Activated CD4-positive, alpha-beta T cell treated with anti-CD3 and anti-CD28 coated beads, Interleukin-2, amount 50 U/mL, for 24 hours (primary cell): Measurements from ENCODE around the gene PLAU.
"Not testable (repeated sequence)": the region's sequence is repeated elsewhere in the genome, so short reads cannot be mapped to it uniquely, and the experiment has no call there.

Experiments
- DNase-seq, 2 donors: peaks; one replicate each; pipeline ENCODE4 v3.0.0-alpha.2; 2020; ENCODE audit warnings: low read depth in 1 of 2, low spot score in 1 of 2

The PLAU gene

DNA sequence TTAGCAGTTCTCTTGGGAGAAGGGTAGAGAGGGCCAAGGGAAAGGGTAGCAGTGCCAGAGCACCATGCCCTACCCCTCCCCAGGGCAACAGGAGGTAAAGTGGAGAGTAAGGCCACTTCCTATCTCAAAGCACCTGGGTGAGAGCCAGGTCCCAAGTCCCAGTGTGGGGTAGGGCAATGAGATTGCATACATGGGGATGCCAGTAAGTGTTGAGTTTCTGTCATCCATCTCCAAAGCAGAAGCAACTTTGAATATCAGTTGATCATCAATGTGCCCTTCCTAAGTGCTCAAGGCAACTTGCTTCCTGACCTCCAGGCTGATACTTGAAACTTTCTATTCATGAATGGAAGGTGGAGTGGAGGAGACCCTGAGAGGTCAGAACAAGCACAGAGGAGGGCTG, 34.4 kb upstream of the PLAU start:
- no peak for DNase-seq

DNA sequence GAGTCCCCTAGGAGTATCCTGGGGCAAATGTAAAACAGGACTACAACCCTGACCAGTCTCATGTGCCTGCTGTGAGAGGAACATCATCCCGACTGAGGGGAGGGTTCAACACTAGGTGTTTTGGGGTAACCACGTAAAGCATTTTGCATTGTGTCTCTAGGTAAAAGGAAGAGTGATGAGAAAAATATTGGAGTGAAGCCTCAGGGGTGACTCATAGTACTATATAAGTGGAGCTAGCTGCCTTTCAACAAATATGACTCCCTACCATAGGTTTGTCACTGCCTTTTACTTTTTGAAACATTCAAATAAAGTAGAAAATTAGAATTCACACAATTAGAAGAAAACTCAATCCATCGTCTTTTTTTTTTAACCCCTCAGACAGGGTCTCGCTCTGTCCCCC, 34.0 kb upstream of the PLAU start:
- DNase-seq = no peak

DNA sequence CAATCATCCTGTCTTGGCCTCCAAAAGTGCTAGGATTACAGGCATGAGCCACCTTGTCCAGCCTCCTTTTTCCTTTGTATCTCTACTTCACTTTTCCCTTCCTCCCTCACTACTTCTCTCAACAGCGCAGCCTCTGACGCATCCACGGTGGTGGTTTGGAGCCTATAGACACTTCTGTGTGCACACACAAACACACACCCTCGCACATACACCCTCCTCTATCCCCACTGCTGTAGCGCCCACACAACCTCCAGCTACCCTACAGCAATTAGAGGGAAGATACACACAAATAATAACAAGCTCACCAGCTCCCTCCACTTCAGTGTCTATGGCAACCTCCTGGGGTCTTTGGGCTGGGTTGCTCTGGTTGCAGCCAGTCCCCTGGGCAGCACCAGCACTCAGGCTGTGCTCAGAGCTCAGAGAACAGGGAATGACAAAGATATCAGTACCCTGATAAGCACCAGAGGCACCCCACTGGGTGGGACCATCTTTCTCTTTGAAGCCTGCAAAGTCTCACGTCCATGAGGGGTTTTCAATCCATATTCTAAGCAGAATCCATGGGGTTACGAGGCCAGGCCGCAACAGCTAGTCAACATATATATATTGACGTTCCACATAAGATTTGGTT, 33.3 kb upstream of the PLAU start:
- DNase-seq = no peak

DNA sequence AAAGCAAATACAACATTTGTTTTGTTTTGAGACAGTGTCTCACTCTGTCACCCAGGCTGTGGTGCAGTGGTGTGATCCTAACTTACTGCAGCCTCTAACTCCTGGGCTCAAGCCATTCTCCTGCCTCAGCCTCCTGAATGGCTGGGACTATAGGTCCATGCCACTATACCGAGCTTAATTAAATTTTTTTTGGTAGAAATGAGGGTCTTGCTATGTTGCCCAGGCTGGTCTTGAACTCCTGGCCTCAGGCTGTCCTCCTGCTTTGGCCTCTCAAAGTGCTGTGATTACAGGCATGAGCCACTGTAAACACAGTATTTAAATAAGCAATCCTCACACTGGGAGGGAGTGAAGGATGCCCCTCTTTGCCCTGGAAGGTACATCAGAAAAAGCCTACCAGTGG, 32.6 kb upstream of the PLAU start:
- no peak for DNase-seq

DNA sequence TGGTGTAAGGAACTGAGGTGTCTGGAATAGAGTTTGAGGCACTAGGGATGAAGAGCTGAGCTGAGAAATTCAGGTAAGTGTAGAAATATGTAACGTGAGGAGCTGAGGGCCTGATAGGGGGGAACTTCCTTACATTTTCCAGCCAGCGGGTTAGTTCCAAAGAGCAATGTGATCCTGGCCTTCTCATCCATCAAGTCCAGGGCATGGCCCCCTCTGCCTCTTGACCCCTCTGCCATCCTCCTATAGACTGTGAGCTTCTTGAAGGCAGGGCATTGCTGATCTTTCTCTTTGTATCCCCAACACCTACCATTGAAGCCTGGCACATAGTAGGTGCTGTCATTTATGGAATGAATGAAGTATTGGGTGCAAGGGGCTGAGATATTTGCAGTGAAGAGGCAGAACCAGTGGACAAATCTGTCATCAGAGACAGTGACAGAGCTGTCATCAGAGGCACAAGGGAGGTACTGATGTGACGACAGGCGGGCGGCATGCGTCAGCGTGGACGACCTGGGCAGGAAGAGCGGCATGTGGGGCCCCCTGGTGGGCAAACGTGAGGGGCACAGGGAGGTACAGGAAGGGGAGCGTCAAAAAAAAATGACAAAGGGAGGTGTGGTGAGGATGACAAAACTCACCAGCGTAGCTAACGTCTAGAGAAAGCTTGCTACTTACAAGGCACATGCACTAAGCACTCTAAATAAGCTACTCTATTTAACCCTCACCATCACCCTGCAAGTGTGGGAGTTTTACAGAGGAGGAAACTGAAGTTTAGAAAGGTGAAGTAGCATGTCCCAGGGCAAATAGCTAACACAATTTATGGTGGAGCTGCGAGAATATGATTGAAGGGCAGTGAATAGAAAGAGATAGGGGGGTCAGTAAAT, 31.4 kb upstream of the PLAU start:
- DNase-seq = peak; percentile 82 to 88

DNA sequence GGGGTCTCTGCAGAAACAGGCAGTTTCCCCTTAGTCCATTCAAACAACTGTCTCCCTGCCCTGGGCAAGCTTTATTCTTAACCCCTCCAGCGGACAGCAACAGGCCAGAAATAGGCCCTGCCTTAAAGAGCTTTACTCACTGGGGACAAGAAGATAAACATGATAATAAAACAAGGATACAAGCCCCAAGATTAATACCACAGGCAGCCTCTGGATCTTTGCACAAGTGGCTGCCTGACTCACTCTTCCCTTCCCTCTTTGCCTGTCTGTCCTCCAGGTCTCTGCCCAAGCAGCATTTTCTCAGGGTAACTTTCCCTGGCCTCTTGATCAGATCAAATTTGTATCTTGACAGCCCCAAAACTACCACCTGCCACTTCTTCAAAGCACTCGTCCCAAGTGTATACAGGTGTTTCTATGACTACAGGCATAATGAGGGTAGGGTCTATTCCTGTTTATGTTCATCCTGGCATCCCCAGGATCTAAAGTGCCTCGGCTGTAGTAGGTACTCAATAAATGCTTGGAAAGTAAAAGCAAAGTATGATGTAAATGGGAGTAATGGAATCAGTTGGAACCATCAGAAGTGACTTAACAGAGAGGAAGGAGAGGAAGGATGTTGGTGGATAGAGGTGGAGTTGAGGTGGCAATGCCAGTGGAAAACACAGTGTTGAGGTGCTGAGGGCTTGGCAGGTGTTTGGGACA, 29.6 kb upstream of the PLAU start:
- no peak for DNase-seq

DNA sequence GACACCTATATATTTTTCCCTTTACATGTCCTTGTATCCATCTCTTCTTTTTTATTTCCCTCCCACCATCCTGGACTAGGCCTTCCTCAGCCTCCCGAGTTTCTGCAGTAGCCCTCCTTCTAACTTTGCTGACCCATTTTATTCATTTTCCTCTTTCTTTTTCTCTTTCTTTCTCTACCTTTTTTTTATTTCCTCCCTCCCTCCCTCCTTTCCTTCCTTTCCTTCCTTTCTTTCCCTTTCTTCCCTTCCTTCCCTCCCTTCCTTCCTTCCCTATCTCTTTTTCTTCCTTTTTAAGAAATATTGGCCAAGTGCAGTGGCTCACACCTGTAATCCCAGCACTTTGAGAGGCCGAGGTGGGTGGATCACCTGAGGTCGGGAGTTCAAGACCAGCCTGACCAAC, 26.9 kb upstream of the PLAU start:
- no peak for DNase-seq

DNA sequence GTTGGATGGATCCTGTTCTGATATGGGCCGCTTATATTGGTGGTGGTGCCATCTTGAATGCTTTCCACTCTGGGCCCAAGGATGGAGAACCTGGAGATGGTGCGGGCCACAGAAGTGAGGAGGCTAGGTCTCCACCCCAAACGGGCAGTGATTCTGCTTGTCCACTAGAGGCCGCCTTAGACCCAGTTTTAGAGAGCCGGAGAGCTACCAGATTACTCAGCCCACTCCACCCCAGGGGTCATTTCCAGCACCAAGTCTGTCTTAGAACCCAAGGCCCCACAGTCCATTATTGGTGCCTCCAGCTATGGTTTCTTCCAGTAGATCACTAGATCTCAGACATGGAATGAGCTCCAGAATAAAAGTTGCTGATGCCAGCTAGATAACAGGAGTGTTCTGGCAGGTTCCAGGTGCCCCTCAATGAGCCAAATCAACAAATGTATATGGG, 24.8 kb upstream of the PLAU start:
- peak; percentile 44 to 59 for DNase-seq

DNA sequence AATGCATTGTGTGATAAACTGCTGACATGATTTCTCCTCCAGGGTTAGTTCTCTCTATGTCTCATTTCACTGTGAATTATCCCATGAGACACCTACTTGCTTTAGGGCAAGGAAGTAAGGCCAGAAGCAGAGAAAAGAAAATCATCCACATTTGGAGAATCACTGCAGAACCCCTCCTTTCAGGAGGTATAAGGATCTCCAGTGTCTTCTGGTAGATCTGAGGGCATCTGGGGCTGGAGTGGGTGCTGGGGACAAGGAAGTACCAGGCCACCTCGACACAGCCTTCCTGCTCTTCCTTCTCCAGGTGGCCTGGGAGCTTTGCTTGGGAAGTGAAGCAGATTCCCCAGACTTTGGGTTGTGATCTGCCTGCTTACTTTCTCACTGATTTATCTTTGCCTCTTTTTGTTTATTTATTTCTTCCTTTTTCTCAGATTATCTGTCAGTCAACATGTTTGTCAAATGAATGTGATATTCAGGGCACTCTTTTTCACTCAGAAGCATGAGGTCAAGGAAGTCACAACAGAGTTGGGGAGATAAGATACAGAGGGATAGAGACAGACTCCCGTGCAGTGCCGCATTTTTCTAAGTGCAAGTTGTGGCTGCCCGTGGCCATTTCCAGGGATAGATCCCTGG, 24.2 kb upstream of the PLAU start:
- DNase-seq = no peak

DNA sequence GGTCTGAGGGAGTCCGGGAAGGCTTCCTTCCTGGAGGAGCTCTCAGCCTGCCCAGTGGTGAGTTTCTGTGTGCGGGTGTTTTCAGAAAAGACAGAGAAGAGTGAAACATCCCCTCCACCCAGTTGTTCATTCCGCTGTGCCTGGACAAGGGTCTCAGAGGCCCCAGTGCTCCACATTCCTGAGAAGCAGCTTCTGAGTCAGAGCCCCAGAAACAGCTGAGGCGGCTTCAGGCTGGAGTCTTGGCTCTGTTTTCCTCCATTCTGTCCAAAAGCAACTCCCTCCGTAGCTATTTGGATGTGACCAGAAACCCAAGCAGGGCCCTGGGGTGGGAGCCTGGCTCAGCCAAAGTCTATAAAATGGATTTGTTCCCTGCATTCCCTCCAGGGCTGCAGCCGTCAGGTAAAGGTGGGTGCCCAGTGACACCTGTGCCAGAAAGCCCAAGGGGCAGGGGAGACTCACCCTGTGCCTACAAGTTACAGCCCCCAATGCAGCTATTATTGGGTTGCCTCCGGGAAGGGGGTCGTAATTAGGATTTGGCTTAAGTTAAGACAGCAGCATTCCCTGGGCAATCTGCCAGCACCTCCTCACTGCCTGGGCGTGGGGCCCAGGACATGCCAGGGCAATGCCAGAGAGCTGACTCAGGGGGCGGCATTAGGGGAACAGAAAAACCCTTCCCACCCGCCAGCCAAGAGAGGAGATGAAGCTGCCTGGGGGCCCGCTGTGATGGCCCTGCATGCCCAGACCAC, 23.5 kb upstream of the PLAU start:
- DNase-seq = no peak

DNA sequence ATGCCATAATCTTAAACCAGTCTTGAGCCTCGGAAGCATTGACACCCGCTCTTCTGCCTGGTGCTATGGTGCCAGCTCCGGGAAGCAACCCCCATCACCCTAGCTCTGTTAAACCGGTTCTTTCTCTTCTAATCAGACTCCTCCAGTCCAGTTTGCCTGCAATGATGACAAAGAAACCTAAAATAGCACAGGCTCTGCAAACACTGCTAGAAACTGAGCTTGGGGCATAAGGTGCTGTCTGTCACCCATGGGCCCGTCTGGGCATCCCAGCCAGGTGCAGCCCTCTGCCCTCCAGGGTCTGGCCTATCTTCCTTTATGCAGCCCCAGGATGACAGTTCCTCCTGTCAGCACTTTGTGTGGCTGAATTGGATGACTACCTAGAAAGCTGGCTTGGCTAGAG, 22.4 kb upstream of the PLAU start:
- no peak for DNase-seq

DNA sequence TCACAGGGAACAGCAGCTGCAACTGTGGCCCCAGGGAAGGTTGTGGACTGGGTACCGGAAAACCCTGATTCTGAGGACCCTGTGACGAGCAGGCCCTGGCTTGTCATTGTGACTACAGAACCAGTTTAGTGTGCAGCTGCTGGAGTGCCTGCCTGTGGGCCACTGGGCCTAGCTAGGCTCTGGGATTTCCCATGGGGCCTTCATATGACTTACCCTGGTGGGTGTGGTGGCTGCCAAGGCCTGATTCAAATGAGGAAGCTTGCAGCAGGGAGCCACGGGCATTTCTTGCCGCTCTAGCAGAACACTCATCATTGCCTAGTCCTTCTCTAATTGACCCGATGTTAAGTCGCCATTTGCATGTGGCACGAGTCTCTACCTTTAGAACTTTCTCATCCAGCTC, 21.9 kb upstream of the PLAU start:
- no peak for DNase-seq

DNA sequence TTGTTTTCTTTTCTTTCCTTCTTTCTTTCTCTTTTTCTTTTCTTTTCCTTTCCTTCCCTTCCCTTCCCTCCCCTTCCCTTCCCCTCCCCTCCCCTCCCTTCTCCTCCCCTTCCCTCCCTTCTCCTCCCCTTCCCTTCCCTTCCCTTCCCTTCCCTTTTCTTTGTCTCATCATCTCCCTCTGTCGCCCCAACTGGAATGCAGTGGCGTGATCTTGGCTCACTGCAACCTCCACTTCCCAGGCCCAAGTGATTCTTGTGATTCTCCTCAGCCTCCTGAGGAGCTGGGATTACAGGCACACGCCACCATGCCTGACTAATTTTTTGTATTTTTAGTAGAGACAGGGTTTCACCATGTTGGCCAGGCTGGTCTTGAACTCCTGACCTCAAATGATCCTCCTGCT, 21.5 kb upstream of the PLAU start:
- not testable (repeated sequence) for DNase-seq

DNA sequence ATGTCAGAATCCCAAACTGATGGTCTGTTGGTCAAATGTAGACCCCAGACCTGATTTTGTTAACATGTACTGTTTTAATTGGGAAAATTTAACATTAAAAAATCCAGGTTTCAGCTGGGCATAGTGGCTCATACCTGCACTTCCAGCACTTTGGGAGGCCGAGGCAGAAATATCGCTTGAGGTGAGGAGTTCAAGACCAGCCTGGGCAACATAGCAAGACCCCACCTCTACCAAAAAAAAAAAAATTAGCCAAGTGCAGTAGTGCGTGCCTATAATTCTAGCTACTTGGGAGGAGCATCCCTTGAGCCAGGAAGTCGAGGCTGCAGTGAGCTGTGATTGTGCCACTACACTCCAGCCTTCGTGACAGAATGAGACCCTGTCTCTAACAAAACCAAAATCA, 20.7 kb upstream of the PLAU start:
- no peak for DNase-seq

DNA sequence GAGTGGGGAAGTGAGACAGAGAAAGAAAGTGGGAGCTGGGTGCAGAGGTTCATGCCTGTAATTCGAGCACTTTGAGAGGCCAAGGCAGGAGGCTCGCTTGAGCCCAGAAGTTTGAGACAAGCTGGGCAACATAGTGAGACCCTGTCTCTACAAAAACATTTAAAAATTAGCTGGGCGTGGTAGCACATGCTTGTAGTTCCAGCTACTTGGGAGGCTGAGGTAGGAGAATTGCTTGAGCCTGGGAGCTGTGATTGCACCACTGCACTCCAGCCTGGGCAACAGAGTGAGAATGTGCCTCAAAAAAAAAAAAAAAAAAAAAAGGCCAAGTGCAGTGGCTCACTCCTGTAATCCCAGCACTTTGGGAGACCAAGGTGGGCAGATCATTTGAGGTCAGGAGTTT, 20.1 kb upstream of the PLAU start:
- not testable (repeated sequence) for DNase-seq

DNA sequence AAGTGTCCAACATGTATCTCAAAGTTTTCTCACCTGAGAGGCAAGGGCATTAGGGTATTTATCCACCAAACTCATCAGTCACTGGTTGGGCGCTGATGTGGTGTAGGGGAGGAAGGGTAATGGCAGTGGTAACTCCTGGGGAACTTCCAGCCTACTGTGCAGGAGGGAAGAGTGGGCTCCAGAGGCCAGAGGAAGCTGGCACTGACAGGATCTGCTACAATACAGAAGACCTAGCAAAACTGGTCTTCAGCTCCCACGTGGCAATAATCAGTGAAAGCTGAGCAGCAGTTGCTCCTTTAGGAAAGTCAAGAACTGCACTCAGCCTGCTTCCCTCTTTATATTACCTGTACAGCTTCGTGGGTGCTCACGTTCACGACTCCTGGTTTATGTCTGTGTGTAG, 19.4 kb upstream of the PLAU start:
- no peak for DNase-seq

DNA sequence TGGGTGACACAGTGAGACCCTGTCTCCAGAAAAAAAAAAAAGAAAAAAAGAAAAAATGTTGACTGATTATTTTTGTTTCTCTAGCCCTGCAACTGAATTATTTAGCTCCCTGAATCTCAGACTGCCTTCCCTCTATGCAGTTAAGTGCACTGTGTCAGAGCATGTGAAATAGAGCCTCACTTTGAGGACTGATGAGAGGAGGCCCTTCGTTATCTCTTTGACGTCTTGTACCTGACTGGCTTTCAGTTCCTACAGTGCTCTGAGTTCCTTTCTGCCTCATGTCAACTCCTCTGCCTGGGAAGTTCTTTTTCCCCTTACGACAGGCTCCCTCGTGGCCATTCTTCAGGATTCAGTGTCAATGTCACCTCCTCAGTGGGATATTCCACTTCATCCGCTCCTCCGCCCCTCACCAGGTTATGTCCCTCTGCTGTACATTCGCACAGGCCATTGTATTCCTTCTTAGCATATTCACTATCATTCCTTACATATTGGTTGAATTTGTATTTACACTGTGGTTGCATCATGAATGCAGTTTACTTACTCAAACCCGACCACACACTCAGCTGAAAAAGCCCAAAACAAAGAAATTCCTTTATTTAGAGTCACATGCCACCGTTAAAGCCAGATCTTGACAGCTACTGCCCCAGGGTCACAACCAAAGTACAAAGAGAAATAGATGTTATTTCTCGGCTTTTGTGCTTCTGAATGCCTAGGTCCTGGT, 18.5 kb upstream of the PLAU start:
- DNase-seq = no peak

DNA sequence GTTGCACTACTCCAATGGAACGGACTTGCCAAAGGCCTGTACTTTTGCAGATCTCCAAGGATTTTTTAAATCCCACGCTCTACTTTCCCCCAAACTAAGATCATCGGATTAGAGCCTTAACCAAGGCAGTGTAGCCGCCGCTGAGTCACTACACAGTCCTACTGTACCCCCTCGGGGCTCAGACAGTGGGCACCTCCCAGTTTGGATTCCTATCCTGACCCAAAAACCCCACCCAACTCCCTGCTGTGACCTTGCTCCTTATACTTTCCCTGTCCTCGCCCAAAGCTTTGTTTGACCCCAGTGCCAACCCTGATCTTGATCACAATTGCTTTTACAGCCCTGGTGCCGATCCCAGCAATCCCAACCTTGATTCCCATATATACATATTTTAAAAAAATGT, 17.5 kb upstream of the PLAU start:
- no peak for DNase-seq

DNA sequence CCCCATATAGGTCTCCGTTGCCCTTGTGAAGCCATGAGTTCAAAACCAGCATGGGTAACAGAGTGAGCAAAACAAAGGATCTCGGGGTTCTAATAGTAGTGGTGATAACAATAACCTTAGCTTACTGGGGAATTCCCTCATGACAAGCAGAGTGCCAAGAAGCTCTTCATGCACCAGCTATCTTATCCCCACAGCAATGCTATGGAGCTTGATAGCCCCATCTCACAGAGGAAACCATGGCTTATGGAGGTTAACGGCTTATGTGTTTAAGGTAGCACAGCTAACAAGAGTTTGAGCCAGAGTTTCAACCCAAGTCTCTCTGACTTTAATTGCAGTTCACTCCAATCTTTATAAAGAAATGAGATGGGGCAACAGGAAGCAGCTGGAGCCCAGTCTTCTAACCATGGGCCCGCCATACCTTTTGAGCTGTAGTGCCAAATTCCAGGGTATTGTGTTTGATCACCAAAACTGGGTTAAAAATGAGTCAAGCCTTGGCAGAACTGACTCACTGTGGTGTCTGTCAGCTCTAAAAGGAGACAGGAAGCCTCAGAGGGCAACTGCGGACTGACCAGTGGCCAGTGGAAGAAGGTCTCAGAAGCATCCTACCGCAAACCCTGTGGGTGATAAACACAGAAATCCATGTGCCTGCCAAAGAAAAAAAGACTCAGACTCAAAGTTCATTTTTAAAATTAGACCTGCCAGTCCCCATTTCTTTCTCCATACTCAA, 16.5 kb upstream of the PLAU start:
- no peak for DNase-seq

DNA sequence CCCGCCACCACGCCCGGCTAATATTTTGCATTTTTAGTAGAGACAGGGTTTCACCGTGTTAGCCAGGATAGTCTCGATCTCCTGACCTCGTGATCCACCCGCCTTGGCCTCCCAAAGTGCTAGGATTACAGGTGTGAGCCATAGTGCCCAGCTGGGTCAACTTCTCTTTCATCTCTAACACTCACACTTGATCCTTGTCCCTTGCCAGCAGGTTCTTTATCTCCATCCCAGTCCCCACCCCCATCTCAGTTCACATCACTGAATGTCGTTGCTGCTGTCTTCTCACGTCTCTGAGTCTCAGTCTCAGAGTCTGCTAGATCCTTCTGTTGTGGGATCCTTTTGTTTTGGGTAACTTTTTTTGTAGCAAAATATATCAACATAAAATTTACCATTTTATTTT, 15.6 kb upstream of the PLAU start:
- DNase-seq = not testable (repeated sequence)
